ENCODE data around the gene NAP1L4. TPM values are rescaled to one million over a fixed set of nuclear protein-coding genes. Genes with fewer than 3 reads are reported as not detected.

NAP1L4 gene
- total RNA-seq, 1 donor from 2014 or later: 171 TPM

DNA sequence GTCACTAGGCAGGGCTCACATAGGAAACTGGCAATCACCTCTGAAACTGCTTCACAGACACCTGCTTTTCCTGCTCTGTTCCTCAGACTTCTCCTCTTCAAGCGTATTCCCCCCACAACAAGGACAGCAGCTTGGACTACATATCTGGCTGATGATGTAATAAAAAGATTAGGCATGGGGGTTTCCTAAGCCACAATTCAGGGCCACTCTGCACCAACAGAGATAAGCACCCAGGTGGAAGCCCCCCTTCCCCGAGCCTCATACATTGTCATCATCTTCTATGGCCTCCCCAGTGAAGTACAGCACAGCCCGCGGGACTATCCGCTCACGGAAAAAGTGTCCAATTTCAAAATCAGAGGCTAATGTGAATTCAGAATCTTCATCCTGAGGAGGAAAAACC lies 37.9 kb downstream of the NAP1L4 start:
- H3K9me3 Mint-ChIP-seq: no peaks in the 10 kb centered on the region
- H3K27me3 Mint-ChIP-seq (ENCODE audit: low read depth): no peaks in the 10 kb centered on the region
- DNase-seq (ENCODE audit: low spot score in 2 of 2, unreplicated experiment in 2 of 2): no peak
- peaks cover 53% of the 10 kb centered on the region for H3K36me3 Mint-ChIP-seq
- H3K4me3 Mint-ChIP-seq: no peak overlapping the region
- no peak for TF ChIP-seq CTCF (IDR thresholded peaks at IDR 0.05; ENCODE audit: unreplicated experiment)
- no peaks in the 10 kb centered on the region for H3K4me1 Mint-ChIP-seq
- peak overlapping the region; percentile 47 for H3K27ac Mint-ChIP-seq

GRCh38 chr11:2952290-2952689 lies 39.8 kb downstream of the NAP1L4 start:
- H3K36me3 Mint-ChIP-seq: peaks cover 55% of the 10 kb centered on the region
- DNase-seq (ENCODE audit: low spot score in 2 of 2, unreplicated experiment in 2 of 2): no peak
- H3K27me3 Mint-ChIP-seq (ENCODE audit: low read depth): no peaks in the 10 kb centered on the region
- H3K27ac Mint-ChIP-seq: no peak overlapping the region
- TF ChIP-seq CTCF (IDR thresholded peaks at IDR 0.05; ENCODE audit: unreplicated experiment): no peak
- no peaks in the 10 kb centered on the region for H3K9me3 Mint-ChIP-seq
- no peaks in the 10 kb centered on the region for H3K4me1 Mint-ChIP-seq
- H3K4me3 Mint-ChIP-seq: no peak overlapping the region

DNA sequence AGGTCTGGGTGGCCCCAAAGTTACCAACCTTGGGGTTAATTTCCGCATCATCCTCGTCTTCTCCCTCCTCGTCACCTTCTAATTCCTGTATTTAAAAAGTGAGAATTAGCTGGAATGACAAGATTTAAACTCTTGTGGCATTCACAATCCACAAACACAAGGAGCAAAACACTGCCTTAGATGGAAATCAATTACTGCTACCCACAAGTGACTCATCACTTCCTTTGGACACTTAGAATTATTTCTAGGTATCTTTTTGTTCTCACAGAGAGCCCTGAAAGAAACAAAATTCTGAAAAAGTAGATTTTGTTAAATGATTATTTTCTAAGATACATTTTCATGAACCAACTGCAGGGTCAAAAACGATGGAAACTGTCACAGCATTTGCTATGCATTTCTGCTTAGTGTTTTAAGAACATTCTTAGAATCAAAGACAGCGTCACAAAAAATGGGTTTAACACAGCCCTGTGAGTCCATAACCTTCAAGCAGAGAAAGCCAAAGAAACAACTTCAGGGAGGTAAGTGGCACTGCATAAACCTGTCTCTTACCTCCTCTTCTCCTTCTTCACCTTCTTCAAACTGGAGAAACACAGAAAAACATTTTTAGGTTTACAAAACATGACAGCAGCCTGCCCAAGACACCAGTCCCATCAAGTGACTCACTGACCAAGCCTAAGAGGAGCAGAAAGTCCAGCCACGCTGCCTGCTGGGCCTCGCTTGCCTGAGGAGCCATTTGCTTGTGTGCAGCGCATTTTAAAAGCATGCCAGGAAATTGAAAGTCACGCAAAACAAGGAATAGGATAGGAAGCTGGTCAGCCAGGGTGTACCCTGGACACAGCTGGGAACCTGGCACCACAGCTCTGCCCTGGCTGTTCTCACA lies 40.7 kb downstream of the NAP1L4 start:
- DNase-seq (ENCODE audit: low spot score in 2 of 2, unreplicated experiment in 2 of 2): no peak
- no peak for TF ChIP-seq CTCF (IDR thresholded peaks at IDR 0.05; ENCODE audit: unreplicated experiment)
- H3K4me3 Mint-ChIP-seq: no peak overlapping the region
- no peak overlapping the region for H3K27ac Mint-ChIP-seq
- no peaks in the 10 kb centered on the region for H3K9me3 Mint-ChIP-seq
- H3K27me3 Mint-ChIP-seq (ENCODE audit: low read depth): no peaks in the 10 kb centered on the region
- H3K4me1 Mint-ChIP-seq: no peaks in the 10 kb centered on the region
- peaks cover 54% of the 10 kb centered on the region for H3K36me3 Mint-ChIP-seq

- DNase-seq (ENCODE audit: low spot score in 2 of 2, unreplicated experiment in 2 of 2): no peak
- Mint-ChIP-seq H3K27ac (no peak overlapping the region), H3K4me3 (no peak overlapping the region), H3K4me1 (peaks cover 6% of the 10 kb centered on the region), H3K9me3 (no peaks in the 10 kb centered on the region), H3K36me3 (peaks cover 52% of the 10 kb centered on the region), H3K27me3 (ENCODE audit: low read depth) (no peaks in the 10 kb centered on the region)
- no peak for TF ChIP-seq CTCF (IDR thresholded peaks at IDR 0.05; ENCODE audit: unreplicated experiment)
These were observed 41.3 kb downstream of the NAP1L4 start for GRCh38 chr11:2950825-2951224.

GRCh38 chr11:2949920-2950319 lies 42.2 kb downstream of the NAP1L4 start:
- Mint-ChIP-seq H3K27ac (no peak overlapping the region), H3K4me3 (no peak overlapping the region), H3K9me3 (no peaks in the 10 kb centered on the region), H3K36me3 (peaks cover 47% of the 10 kb centered on the region), H3K27me3 (ENCODE audit: low read depth) (no peaks in the 10 kb centered on the region), H3K4me1 (peaks cover 13% of the 10 kb centered on the region)
- no peak for TF ChIP-seq CTCF (IDR thresholded peaks at IDR 0.05; ENCODE audit: unreplicated experiment)
- no peak for DNase-seq (ENCODE audit: low spot score in 2 of 2, unreplicated experiment in 2 of 2)

Data from mesothelial cell of epicardium (in vitro differentiated cells).